Thymus (tissue), 11 donors: ENCODE data around the gene SNAP29. TPM values are rescaled to one million over a fixed set of nuclear protein-coding genes. Genes with fewer than 3 reads are reported as not detected.
"Not testable (repeated sequence)": the region's sequence is repeated elsewhere in the genome, so short reads cannot be mapped to it uniquely, and the experiment has no call there.

Experiments
- DNase-seq, 9 donors: peaks; one replicate each; pipeline ENCODE4 v3.0.0-alpha.2; 2013; ENCODE audit warnings: low spot score in 9 of 9, low read depth in 6 of 9, missing footprints in 1 of 9
- H3K27ac ChIP-seq, 2 donors: one replicate each; pipeline ENCODE4 v1.5.1; 2013; ENCODE audit warnings: control low read depth in 1 of 2, low read depth in 1 of 2, low read length in 1 of 2, mild to moderate bottlenecking in 1 of 2, moderate library complexity in 1 of 2
- H3K27me3 ChIP-seq, 2 donors: one replicate each; pipeline ENCODE4 v1.5.1; 2013; ENCODE audit warnings: low read length in 1 of 2; ENCODE audit not compliant: control insufficient read depth in 2 of 2, insufficient read depth in 1 of 2
- H3K36me3 ChIP-seq, 2 donors: one replicate each; pipeline ENCODE4 v1.5.1; 2013; ENCODE audit warnings: low read length in 1 of 2, mild to moderate bottlenecking in 1 of 2, moderate library complexity in 1 of 2; ENCODE audit not compliant: control insufficient read depth in 2 of 2, insufficient read depth in 2 of 2
- H3K4me1 ChIP-seq, 2 donors: one replicate each; pipeline ENCODE4 v1.5.1; 2013; ENCODE audit warnings: low read length in 2 of 2; ENCODE audit not compliant: control insufficient read depth in 2 of 2, insufficient read depth in 2 of 2
- H3K4me3 ChIP-seq, 2 donors: one replicate each; pipeline ENCODE4 v1.5.1; 2013; ENCODE audit warnings: low read length in 2 of 2, control low read depth in 1 of 2, mild to moderate bottlenecking in 1 of 2
- H3K9me3 ChIP-seq, 2 donors: one replicate each; pipeline ENCODE4 v1.5.1; 2013; ENCODE audit warnings: low read length in 1 of 2, mild to moderate bottlenecking in 1 of 2; ENCODE audit not compliant: control insufficient read depth in 2 of 2, insufficient read depth in 1 of 2
- WGBS: extraction: QIAGEN DNeasy Blood & Tissue Kit; methylation state at CpG from one replicate; pipeline ENCODE4 v1.1.7; 2013; 5-methylcytosine and 5-hydroxymethylcytosine counted together
- polyA plus RNA-seq: library from polyadenylated mRNA; stranded (reverse); fragments of 200-250 nt; gene quantifications from one replicate; pipeline ENCODE4 v1.2.3, GENCODE V29; 2013
- total RNA-seq: library from RNA; stranded (reverse); fragments of 120-200 nt; gene quantifications from one replicate; pipeline ENCODE4 v1.2.4, GENCODE V29; 2013
- donor health status: healthy.

The SNAP29 gene
- total and polyA plus RNA-seq, 2 donors, result 13.4 to 19.2 TPM

DNA sequence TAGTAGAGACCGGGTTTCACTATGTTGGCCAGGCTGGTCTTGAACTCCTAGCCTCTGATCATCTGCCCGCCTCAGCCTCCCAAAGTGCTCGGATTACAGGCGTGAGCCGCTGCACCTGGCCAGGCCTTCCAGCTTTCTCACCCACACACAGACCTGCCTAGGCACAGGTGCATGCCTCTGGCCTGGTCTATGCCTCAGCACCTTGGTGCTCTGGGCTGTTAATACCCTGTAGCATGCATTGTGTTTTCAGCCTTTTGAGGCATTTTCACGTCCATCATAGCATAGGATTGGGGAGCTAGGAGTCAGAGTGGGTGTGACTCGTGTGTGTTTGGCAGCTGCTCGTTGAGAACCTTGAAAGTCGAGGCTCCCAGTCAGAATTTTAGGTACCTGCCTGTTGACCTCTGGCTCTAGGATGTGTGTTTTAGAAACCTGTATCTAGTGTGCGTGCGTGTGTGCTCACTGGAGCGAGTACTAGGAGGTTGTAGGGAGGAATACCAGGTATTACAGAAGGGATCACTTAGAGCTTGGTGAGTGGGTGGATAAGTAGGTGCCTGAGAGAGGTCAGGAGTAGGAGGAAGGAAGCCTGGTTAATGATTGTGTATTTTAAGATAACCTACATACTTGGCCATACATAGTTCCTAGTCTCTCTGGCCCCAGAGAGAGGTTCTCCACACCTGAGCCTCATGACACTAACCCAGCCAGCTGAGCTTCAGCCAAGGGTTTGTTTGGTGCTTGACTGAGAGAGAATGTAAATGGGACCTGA is 78.4 kb downstream of the SNAP29 start:
- DNase-seq, result no peak
- H3K27ac ChIP-seq, result peak overlapping the region in 1 of 2 donors; percentile 59
- no peak overlapping the region for H3K4me3 ChIP-seq
- H3K27me3 ChIP-seq, result no peaks in the 10 kb centered on the region
- no peaks in the 10 kb centered on the region for H3K9me3 ChIP-seq
- 91% methylated on average over 12 of the region's 12 CpGs for whole genome bisulfite sequencing
- peaks cover 0 to 5% of the 10 kb centered on the region in 2 donors for H3K4me1 ChIP-seq
- H3K36me3 ChIP-seq, result peaks cover 48 to 62% of the 10 kb centered on the region in 2 donors

DNA sequence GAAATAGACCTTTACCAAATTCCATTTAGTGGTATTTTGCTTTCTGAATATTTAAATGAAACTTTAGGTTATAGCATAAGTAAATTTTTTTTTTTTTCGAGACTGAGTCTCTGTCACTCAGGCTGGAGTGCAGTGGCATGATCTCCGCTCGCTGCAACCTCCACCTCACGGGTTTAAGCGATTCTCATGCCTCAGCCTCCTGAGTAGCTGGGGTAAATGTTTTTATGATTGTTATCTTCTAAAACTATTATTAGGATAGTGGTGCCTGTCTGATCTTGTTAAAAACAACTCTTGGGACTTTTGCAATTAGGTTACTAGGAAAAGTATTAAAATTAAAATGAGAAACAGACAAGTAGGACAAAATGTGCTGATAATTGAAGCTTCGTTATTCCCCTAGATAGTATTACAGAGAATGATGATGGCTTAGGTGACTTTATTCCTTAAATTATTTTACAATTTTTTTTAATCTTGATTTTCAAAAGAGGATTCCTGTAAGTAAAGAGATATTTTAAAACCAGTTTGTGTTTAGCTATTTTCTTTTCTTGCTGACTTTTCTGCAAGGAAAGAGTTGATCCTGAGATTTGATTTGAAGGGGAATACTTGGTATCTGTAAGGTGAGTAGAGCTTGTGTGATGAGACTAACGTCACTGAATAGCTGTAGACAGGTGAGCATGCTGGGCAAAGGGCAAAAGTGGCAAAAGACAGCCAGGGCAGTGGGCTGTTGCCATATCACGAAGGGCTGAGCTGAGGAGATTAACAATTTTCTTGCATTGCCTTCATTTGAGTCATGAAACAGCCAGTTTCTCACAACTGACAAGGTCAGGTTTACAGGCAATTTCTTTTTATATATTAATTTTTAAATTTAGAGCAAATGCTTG is 79.2 kb downstream of the SNAP29 start:
- no peaks in the 10 kb centered on the region for H3K27me3 ChIP-seq
- H3K9me3 ChIP-seq, result no peaks in the 10 kb centered on the region
- no peak overlapping the region for H3K4me3 ChIP-seq
- peaks cover 48 to 62% of the 10 kb centered on the region in 2 donors for H3K36me3 ChIP-seq
- peaks cover 0 to 5% of the 10 kb centered on the region in 2 donors for H3K4me1 ChIP-seq
- H3K27ac ChIP-seq, result peak overlapping the region in 1 of 2 donors; percentile 46
- WGBS, result 96% methylated on average over 8 of the region's 8 CpGs
- DNase-seq, result no peak

DNA sequence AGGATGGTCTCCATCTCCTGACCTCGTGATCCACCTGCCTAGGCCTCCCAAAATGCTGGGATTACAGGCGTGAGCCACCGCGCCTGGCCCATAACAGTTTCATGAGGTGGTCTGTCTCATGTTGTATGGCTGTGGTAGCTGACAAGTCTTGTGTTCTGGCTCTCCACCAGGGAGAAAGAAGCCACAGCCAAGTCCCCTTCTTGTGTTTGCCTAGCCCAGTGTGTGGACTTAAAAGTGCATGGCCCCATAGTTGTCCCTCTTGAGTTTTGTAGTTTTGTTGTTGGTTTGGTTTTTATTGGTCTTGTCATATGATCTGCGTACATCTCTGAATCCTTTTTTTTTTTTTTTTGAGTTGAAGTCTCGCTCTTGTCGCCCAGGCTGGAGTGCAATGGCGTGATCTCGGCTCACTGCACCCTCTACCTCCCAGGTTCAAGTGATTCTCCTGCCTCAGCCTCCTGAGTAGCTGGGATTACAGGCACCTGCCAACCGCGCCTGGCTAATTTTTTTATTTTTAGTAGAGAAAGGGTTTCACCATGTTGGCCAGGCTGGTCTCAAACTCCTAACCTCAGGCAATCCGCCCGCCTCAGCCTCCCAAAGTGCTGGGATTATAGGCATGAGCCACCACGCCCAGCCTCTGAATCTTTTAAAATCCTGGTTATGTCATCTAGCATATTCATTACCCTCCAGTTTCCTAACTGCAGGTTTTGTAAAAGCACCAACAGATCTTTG is 80.8 kb downstream of the SNAP29 start:
- H3K4me3 ChIP-seq, H3K27me3 ChIP-seq, H3K27ac ChIP-seq, H3K9me3 ChIP-seq, DNase-seq, H3K4me1 ChIP-seq: not testable (repeated sequence)
- H3K36me3 ChIP-seq, result peaks cover 38 to 59% of the 10 kb centered on the region in 2 donors
- 98% methylated on average over 14 of the region's 14 CpGs for WGBS

DNA sequence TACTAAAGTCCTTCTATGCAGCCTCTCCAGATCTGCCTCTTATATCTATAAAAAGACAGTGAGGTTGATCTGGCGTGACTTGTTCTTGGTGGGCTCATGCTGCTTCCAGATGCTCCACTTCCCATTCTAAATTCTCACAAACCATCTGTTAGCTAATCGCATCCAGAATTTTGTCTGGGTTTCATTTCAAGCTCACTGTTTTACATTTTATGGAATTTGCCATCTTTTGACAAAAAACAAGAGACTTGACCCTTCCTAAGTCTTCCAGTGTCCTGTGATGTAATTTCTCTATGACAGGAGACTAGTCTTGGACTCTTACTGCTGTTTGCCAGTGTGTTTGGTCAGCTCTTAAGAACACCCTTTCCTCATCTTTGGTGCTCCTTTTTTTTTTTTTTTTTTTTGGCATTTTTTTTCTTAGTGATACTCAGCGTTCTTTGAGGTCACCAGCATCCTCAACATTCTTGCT is 81.4 kb downstream of the SNAP29 start:
- 97% methylated on average over 3 of the region's 3 CpGs for WGBS
- no peak for DNase-seq
- Histone ChIP-seq H3K27me3 (no peaks in the 10 kb centered on the region), H3K4me1 (peaks cover 0 to 5% of the 10 kb centered on the region in 2 donors), H3K27ac (no peak overlapping the region), H3K4me3 (no peak overlapping the region), H3K9me3 (no peaks in the 10 kb centered on the region), H3K36me3 (peaks cover 34 to 56% of the 10 kb centered on the region in 2 donors)

Other genes with a start within 250 kb of the SNAP29 start
- 0.05 TPM for gene SERPIND1, start 84.9 kb upstream of the SNAP29 start, total RNA-seq
- 0.11 TPM for gene SERPIND1, start 84.9 kb upstream of the SNAP29 start, polyA plus RNA-seq
- gene PI4KA, start 196 bp upstream of the SNAP29 start, total RNA-seq, result 32.5 TPM
- gene PI4KA, start 196 bp upstream of the SNAP29 start, polyA plus RNA-seq, result 64.0 TPM
- gene CRKL, start 58.4 kb downstream of the SNAP29 start, total RNA-seq, result 30.7 TPM
- gene CRKL, start 58.4 kb downstream of the SNAP29 start, polyA plus RNA-seq, result 21.9 TPM
- 0.57 TPM for gene AIFM3, start 108.2 kb downstream of the SNAP29 start, total RNA-seq
- 3.3 TPM for gene AIFM3, start 108.2 kb downstream of the SNAP29 start, polyA plus RNA-seq
- gene LZTR1, start 123.3 kb downstream of the SNAP29 start, total RNA-seq, result 14.7 TPM
- 49.2 TPM for gene LZTR1, start 123.3 kb downstream of the SNAP29 start, polyA plus RNA-seq
- gene THAP7, start 143.1 kb downstream of the SNAP29 start, total RNA-seq, result 26.2 TPM
- gene THAP7, start 143.1 kb downstream of the SNAP29 start, polyA plus RNA-seq, result 40.3 TPM
- 0.66 TPM for gene P2RX6, start 156.2 kb downstream of the SNAP29 start, total RNA-seq
- gene P2RX6, start 156.2 kb downstream of the SNAP29 start, polyA plus RNA-seq, result 0.87 TPM
- 0.19 TPM for gene SLC7A4, start 173.6 kb downstream of the SNAP29 start, total RNA-seq
- gene SLC7A4, start 173.6 kb downstream of the SNAP29 start, polyA plus RNA-seq, result 0.37 TPM
- gene LRRC74B, start 186.9 kb downstream of the SNAP29 start, total RNA-seq, result not detected
- 0.16 TPM for gene LRRC74B, start 186.9 kb downstream of the SNAP29 start, polyA plus RNA-seq